Hepatocyte (in vitro differentiated cells): ENCODE data around the gene CHRM1. TPM values are rescaled to one million over a fixed set of nuclear protein-coding genes. Genes with fewer than 3 reads are reported as not detected.

Source experiments
- DNase-seq: peaks from one replicate; pipeline ENCODE4 v3.0.0-alpha.2; 2016; ENCODE audit warnings: low spot score
- H2AFZ ChIP-seq: fragments of 200-600 bp; sonication (generic); 2 replicates; pipeline ENCODE4 v1.6.0; 2016; ENCODE audit warnings: antibody characterized with exemption, mild to moderate bottlenecking
- H3K27ac ChIP-seq: fragments of 200-600 bp; sonication (generic); 2 replicates; pipeline ENCODE4 v1.5.1; 2016; ENCODE audit warnings: mild to moderate bottlenecking
- H3K27me3 ChIP-seq: fragments of 200-600 bp; sonication (generic); 2 replicates; pipeline ENCODE4 v1.6.1; 2016
- H3K36me3 ChIP-seq: fragments of 200-600 bp; sonication (generic); replicated peaks from 2 replicates; pipeline ENCODE4 v1.5.1; 2016; ENCODE audit warnings: low read depth; ENCODE audit not compliant: insufficient read depth
- H3K4me1 ChIP-seq: fragments of 200-600 bp; sonication (generic); 2 replicates; pipeline ENCODE4 v1.5.1; 2016; ENCODE audit warnings: mild to moderate bottlenecking, moderate library complexity; ENCODE audit not compliant: insufficient read depth
- H3K4me2 ChIP-seq: fragments of 200-600 bp; sonication (generic); 2 replicates; pipeline ENCODE4 v1.6.0; 2016
- H3K4me3 ChIP-seq: fragments of 200-600 bp; sonication (generic); 2 replicates; pipeline ENCODE4 v1.5.1; 2016; ENCODE audit warnings: mild to moderate bottlenecking
- H3K79me2 ChIP-seq: fragments of 200-600 bp; sonication (generic); 2 replicates; pipeline ENCODE4 v1.6.0; 2017; ENCODE audit warnings: mild to moderate bottlenecking
- H3K9me2 ChIP-seq: fragments of 200-600 bp; sonication (generic); replicated peaks from 2 replicates; pipeline ENCODE4 v1.6.0; 2017; ENCODE audit warnings: mild to moderate bottlenecking; ENCODE audit not compliant: insufficient read depth
- H3K9me3 ChIP-seq: fragments of 200-600 bp; sonication (generic); 2 replicates; pipeline ENCODE4 v1.5.1; 2016; ENCODE audit warnings: low read depth, mild to moderate bottlenecking
- H4K20me1 ChIP-seq: fragments of 200-600 bp; sonication (generic); 2 replicates; pipeline ENCODE4 v1.6.0; 2016; ENCODE audit warnings: mild to moderate bottlenecking; ENCODE audit not compliant: insufficient read depth, poor library complexity, severe bottlenecking
- EZH2 ChIP-seq: fragments of 200-600 bp; sonication (generic); IDR thresholded peaks from 2 replicates; pipeline ENCODE4 v1.6.1; 2016; ENCODE audit warnings: antibody characterized with exemption, mild to moderate bottlenecking, borderline replicate concordance
- EZH2phosphoT487 ChIP-seq: fragments of 200-600 bp; sonication (generic); IDR thresholded peaks from one replicate; pipeline ENCODE4 v1.6.1; 2018; ENCODE audit warnings: antibody characterized with exemption, mild to moderate bottlenecking, low read depth, moderate library complexity; ENCODE audit not compliant: unreplicated experiment, severe bottlenecking
- WGBS: methylation state at CpG from one replicate; pipeline ENCODE4 v1.1.6; 2016; ENCODE audit warnings: low lambda C conversion rate; ENCODE audit errors: missing lambda C conversion rate; 5-methylcytosine and 5-hydroxymethylcytosine counted together
- polyA plus RNA-seq: library from polyadenylated mRNA; unstranded; fragments of >200 nt; fragmentation: Nextera tagmentation; extraction: Ambion mirVana; gene quantifications from 2 replicates; pipeline ENCODE4 v1.2.1, GENCODE V29; 2016
- total RNA-seq: library from RNA; depleted of rRNA; stranded (reverse); fragments of >200 nt; gene quantifications from 2 replicates; pipeline ENCODE4 v1.2.3, GENCODE V29; 2014
- TF ChIP-seq, protein P1 (sequence below): fragments of 200-600 bp; sonication (generic); IDR thresholded peaks from 2 replicates; pipeline ENCODE4 v1.5.1; 2016; ENCODE audit warnings: antibody characterized with exemption, mild to moderate bottlenecking; ENCODE audit not compliant: poor library complexity

CHRM1 gene
- total and polyA plus RNA-seq, 2 experiments from 2014 or later: not detected

DNA sequence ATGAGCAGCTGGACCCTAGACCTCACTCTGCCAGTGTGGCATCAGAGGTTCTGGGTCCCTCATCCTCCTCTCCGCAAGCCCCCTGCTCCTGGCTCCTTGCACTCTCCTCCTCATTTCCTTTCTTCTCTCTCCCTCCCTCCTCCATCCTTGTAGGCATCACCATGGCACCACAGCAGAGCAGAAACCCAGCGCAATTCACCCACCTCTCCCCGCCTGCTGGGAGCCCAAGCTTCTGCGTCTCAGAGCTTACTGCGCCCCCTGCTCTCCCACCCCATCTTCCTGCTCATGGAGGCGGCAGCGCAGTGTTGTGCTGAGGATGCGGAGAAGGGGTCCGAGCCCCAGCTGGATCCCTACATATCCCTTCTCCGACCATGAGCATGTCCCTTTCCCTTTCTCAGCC lies 1.7 kb downstream of the CHRM1 start:
- Histone ChIP-seq H3K4me2 (no peak overlapping the region), H3K27me3 (peaks cover 23% of the 10 kb centered on the region), H3K9me3 (no peaks in the 10 kb centered on the region), H3K27ac (no peak overlapping the region), H4K20me1 (no peaks in the 10 kb centered on the region), H3K4me1 (peaks cover 8% of the 10 kb centered on the region), H3K36me3 (no peaks in the 10 kb centered on the region), H3K4me3 (no peak overlapping the region), H3K9me2 (no peaks in the 10 kb centered on the region), H3K79me2 (no peaks in the 10 kb centered on the region), H2AFZ (no peak overlapping the region)
- no peak for TF ChIP-seq EZH2
- TF ChIP-seq EZH2phosphoT487: no peak
- TF ChIP-seq, protein P1, sequence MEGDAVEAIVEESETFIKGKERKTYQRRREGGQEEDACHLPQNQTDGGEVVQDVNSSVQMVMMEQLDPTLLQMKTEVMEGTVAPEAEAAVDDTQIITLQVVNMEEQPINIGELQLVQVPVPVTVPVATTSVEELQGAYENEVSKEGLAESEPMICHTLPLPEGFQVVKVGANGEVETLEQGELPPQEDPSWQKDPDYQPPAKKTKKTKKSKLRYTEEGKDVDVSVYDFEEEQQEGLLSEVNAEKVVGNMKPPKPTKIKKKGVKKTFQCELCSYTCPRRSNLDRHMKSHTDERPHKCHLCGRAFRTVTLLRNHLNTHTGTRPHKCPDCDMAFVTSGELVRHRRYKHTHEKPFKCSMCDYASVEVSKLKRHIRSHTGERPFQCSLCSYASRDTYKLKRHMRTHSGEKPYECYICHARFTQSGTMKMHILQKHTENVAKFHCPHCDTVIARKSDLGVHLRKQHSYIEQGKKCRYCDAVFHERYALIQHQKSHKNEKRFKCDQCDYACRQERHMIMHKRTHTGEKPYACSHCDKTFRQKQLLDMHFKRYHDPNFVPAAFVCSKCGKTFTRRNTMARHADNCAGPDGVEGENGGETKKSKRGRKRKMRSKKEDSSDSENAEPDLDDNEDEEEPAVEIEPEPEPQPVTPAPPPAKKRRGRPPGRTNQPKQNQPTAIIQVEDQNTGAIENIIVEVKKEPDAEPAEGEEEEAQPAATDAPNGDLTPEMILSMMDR: no peak
- WGBS: 89% methylated on average over 10 of the region's 10 CpGs
- no peak for DNase-seq

DNA sequence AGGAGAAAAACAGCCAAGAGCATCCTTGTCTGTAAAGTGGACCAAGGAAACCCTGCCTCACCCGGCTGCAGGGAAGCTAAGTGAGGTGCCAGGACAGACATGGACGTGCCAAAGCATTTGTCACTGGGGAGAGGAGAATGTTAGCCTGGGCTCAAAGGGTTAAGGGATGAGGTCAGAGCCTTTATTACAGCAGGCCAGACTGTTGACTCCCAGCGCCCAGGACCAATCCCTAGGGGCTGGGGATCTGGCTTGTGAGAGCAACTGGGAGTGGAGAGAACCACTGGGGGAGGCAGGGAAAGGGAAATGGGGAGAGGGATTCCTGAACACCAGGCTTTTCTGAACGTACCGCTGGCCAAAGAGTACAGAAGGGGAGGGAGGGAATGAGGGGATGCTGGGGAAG lies 2.6 kb downstream of the CHRM1 start:
- Histone ChIP-seq H3K27ac (no peak overlapping the region), H2AFZ (no peak overlapping the region), H3K27me3 (peaks cover 15% of the 10 kb centered on the region), H3K4me2 (no peak overlapping the region), H3K9me2 (no peaks in the 10 kb centered on the region), H3K9me3 (no peaks in the 10 kb centered on the region), H3K4me1 (peaks cover 4% of the 10 kb centered on the region), H3K4me3 (no peak overlapping the region), H3K79me2 (no peaks in the 10 kb centered on the region), H3K36me3 (no peaks in the 10 kb centered on the region), H4K20me1 (no peaks in the 10 kb centered on the region)
- 45% methylated on average over 5 of the region's 5 CpGs for WGBS
- DNase-seq: no peak
- TF ChIP-seq EZH2: no peak
- TF ChIP-seq, protein P1: no peak
- no peak for TF ChIP-seq EZH2phosphoT487

DNA sequence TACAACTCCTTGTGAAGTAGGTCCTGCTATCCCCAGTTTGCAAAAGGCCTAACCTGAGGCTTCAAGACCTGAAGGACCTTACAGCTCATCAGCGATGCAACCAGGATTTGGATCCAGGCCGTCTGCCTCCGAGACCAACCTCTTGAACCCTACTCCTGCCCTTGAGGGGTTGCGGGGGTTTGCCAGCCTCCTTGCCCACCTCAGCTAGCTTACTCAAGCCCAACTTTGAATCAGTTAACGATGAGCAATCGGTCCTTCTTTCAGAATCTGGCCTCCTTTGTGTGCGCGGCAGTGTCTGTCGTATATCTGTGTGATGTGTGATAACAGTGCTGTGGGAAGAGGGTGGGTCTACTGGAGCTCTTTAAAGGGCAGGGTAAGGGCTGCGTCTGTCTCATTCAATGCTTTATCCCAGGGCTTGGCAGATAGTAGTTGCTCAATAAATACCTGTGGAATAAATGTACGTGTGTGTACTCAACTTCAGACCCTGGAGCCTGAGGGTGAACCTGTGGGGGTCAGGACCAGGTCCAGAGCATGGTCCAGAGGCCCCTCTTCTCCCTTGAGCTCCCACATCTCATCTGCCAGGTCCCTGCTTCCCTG lies 3.2 kb downstream of the CHRM1 start:
- no peak for TF ChIP-seq EZH2
- TF ChIP-seq, protein P1: no peak
- no peak for TF ChIP-seq EZH2phosphoT487
- Histone ChIP-seq H3K4me1 (no peaks in the 10 kb centered on the region), H3K4me2 (no peak overlapping the region), H3K4me3 (no peak overlapping the region), H3K9me3 (no peaks in the 10 kb centered on the region), H3K79me2 (no peaks in the 10 kb centered on the region), H3K27me3 (peaks cover 10% of the 10 kb centered on the region), H3K36me3 (no peaks in the 10 kb centered on the region), H3K27ac (no peak overlapping the region), H2AFZ (no peak overlapping the region), H3K9me2 (no peaks in the 10 kb centered on the region), H4K20me1 (no peaks in the 10 kb centered on the region)
- whole genome bisulfite sequencing: 77% methylated on average over 11 of the region's 11 CpGs
- DNase-seq: no peak
